Psoas muscle (tissue), 8 donors: ENCODE data around the gene CLDN22. TPM values are rescaled to one million over a fixed set of nuclear protein-coding genes. Genes with fewer than 3 reads are reported as not detected.
"Not testable (repeated sequence)": the region's sequence is repeated elsewhere in the genome, so short reads cannot be mapped to it uniquely, and the experiment has no call there.

Experiments
- ATAC-seq, 4 donors: fragments of 200-7000 bp; cut with Tn5 transposase; one replicate each; pipeline ENCODE4 v1.9.1; 2020; ENCODE audit warnings: moderate library complexity in 3 of 4, mild to moderate bottlenecking in 2 of 4
- DNase-seq, 2 donors: peaks; one replicate each; pipeline ENCODE4 v3.0.0-alpha.2; 2020
- H3K27ac ChIP-seq: fragments of 200-600 bp; one replicate; pipeline ENCODE4 v1.8.0; 2022
- H3K27me3 ChIP-seq, 3 donors: fragments of 200-600 bp in 1 of 3; one replicate each; pipeline versions ENCODE4 v1.6.1 to v1.8.0; 2013 to 2022; ENCODE audit warnings: low read length in 2 of 3, mild to moderate bottlenecking in 2 of 3, moderate library complexity in 1 of 3; ENCODE audit not compliant: insufficient read depth in 3 of 3
- H3K36me3 ChIP-seq, 2 donors: fragments of 200-600 bp in 1 of 2; one replicate each; pipeline versions ENCODE4 v1.6.1 to v1.8.0; 2013 to 2022; ENCODE audit warnings: low read depth in 1 of 2, mild to moderate bottlenecking in 1 of 2, moderate library complexity in 1 of 2; ENCODE audit not compliant: insufficient read depth in 1 of 2
- H3K4me1 ChIP-seq: fragments of 200-600 bp; one replicate; pipeline ENCODE4 v1.8.0; 2022
- H3K4me3 ChIP-seq: fragments of 200-600 bp; one replicate; pipeline ENCODE4 v1.8.0; 2022; ENCODE audit warnings: mild to moderate bottlenecking
- H3K9me3 ChIP-seq: fragments of 200-600 bp; one replicate; pipeline ENCODE4 v1.8.0; 2022
- CTCF ChIP-seq: fragments of 200-600 bp; IDR thresholded peaks from one replicate; pipeline ENCODE4 v1.8.0; 2022; ENCODE audit warnings: antibody characterized with exemption
- WGBS, 3 donors: extraction: QIAGEN DNeasy Blood & Tissue Kit; methylation state at CpG; one replicate each; pipeline versions ENCODE4 v1.1.6 to v1.1.7; 2013; 5-methylcytosine and 5-hydroxymethylcytosine counted together
- intact Hi-C, 2 donors: fragments of 100-400 bp; cut with DNase I; formaldehyde crosslinking; loops; one replicate each; pipeline versions ENCODE4 v1.11.0 to v1.14.2; 2022
- polyA plus RNA-seq, 3 donors: library from polyadenylated mRNA; stranded (reverse); fragments of 200-250 nt; gene quantifications; one replicate each; pipeline ENCODE4 v1.2.3, GENCODE V29; 2013
- total RNA-seq, 4 donors: library from RNA; stranded (reverse); fragmentation: NEBNext Ultra II Directional in 2 of 4; extraction: Animal tissue kit (Norgen Biotek cat#: 25700) in 2 of 4; gene quantifications; one replicate each; pipeline versions ENCODE4 v1.2.1 to v1.2.4, GENCODE V29; 2021 to 2023
- donor health status: healthy with polysubstance abuse.
- donor health status: DM: no; HTN: no; CAD: no; lungs with moderate emphysema.
- donor health status: Bipolar disorder and iron deficiency.
- donor health status: healthy.
- donor health status: DM: yes; HTN: yes; CAD: no.
- donor health status: DM: no; HTN: no; CAD: no.
- donor health status: DM: no; HTN: no; CAD: no.
- donor health status: DM: yes; HTN: yes; CAD: no.

Gene CLDN22
- total and polyA plus RNA-seq, 7 donors: not detected

GRCh38 chr4:183327827-183328226 lies 7.8 kb upstream of the CLDN22 start:
- no peaks in the 10 kb centered on the region for H3K27me3 ChIP-seq
- intact Hi-C loops: no loop called here
- no peaks in the 10 kb centered on the region for H3K4me1 ChIP-seq
- ATAC-seq (no peak), DNase-seq (no peak)
- H3K36me3 ChIP-seq: no peaks in the 10 kb centered on the region
- H3K9me3 ChIP-seq: no peaks in the 10 kb centered on the region
- no peak overlapping the region for H3K27ac ChIP-seq
- H3K4me3 ChIP-seq: no peak overlapping the region
- TF ChIP-seq CTCF: no peak
- 91 to 96% (median 93%) methylated on average over 7 of the region's 7 CpGs for WGBS, 3 donors

- intact Hi-C loops: no loop called here
- TF ChIP-seq CTCF: no peak
- H3K4me1 ChIP-seq: no peaks in the 10 kb centered on the region
- no peaks in the 10 kb centered on the region for H3K27me3 ChIP-seq
- DNase-seq: no peak
- WGBS, 3 donors: 45 to 76% (median 76%) methylated on average over 2 of the region's 2 CpGs
- H3K9me3 ChIP-seq: no peaks in the 10 kb centered on the region
- H3K36me3 ChIP-seq: no peaks in the 10 kb centered on the region
- H3K27ac ChIP-seq: no peak overlapping the region
- ATAC-seq: no peak
- no peak overlapping the region for H3K4me3 ChIP-seq
These were observed 6.8 kb upstream of the CLDN22 start for GRCh38 chr4:183326853-183327252.

GRCh38 chr4:183326387-183326786 lies 6.3 kb upstream of the CLDN22 start:
- ATAC-seq, H3K4me3 ChIP-seq, H3K27me3 ChIP-seq, H3K4me1 ChIP-seq, H3K9me3 ChIP-seq, H3K27ac ChIP-seq, H3K36me3 ChIP-seq, intact Hi-C loops, DNase-seq: not testable (repeated sequence)
- WGBS, 3 donors: 85 to 91% (median 88%) methylated on average over 6 of the region's 6 CpGs

GRCh38 chr4:183324619-183325018 lies 4.5 kb upstream of the CLDN22 start:
- Histone ChIP-seq H3K36me3 (no peaks in the 10 kb centered on the region), H3K4me1 (no peaks in the 10 kb centered on the region), H3K27ac (no peak overlapping the region), H3K9me3 (no peaks in the 10 kb centered on the region), H3K4me3 (no peak overlapping the region), H3K27me3 (no peaks in the 10 kb centered on the region)
- intact Hi-C loops: no loop called here
- WGBS, 3 donors: 84 to 93% (median 88%) methylated on average over 7 of the region's 7 CpGs
- ATAC-seq (no peak), DNase-seq (no peak)
- TF ChIP-seq CTCF: no peak

GRCh38 chr4:183324056-183324455 lies 4.0 kb upstream of the CLDN22 start:
- H3K27me3 ChIP-seq, H3K27ac ChIP-seq, DNase-seq, intact Hi-C loops, H3K4me1 ChIP-seq, ATAC-seq, H3K4me3 ChIP-seq, H3K36me3 ChIP-seq, H3K9me3 ChIP-seq: not testable (repeated sequence)
- 94% methylated on average over 11 of the region's 11 CpGs for WGBS, 3 donors

- H3K4me1 ChIP-seq: no peaks in the 10 kb centered on the region
- H3K27ac ChIP-seq: no peak overlapping the region
- H3K9me3 ChIP-seq: no peaks in the 10 kb centered on the region
- 90 to 93% (median 90%) methylated on average over 6 of the region's 6 CpGs for WGBS, 3 donors
- H3K27me3 ChIP-seq: no peaks in the 10 kb centered on the region
- intact Hi-C loops: no loop called here
- H3K36me3 ChIP-seq: no peaks in the 10 kb centered on the region
- ATAC-seq (no peak), DNase-seq (no peak)
- H3K4me3 ChIP-seq: no peak overlapping the region
- no peak for TF ChIP-seq CTCF
These were observed 3.2 kb upstream of the CLDN22 start for GRCh38 chr4:183323295-183323694.
